ENCODE measurements around the gene SLC16A3.
"Not testable (repeated sequence)": the region's sequence is repeated elsewhere in the genome, so short reads cannot be mapped to it uniquely, and the experiment has no call there.

SLC16A3 gene

DNA sequence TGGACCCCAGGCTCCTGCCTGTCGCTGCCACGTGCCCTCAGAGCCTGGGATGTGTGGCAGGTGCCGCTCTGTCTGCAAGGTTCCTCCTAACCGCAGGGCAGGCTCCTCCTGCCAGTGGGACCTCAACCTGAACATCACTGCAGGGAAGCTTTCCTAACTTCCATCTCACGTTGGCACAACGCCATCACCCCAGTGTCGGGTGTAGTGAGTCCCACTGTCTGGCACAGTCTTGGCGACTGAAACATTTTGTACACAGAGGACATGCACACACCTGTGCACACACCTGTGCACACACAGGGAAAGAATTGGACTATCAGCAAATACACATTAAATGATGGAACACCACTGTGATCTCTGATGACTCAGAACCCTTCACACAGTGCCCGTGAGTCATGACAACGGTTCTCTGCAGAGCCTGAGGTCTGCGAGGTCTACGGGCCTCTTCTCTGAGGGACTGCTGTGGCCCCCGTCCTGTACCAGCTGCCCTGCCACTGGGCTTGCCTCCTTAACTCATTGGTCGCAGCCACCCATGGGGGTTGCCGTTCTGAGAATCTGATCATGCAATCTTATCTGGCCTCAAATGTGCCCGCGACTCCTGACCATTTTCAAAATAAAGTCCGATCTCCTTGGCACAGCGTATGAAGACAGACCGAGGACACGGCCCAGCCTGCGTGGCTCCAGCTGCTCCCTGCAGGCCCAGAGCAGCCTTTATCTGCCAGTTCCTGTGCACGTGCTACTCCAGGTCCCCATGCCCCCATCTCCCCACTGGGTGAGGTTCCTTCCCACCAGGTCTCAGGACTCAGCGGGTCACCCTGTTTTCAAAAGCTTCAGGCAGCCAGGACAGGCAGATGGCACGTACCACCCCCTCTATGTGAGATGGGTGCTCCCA lies 23.8 kb upstream of the SLC16A3 start:
- DNase-seq: peak in 1 of 2 donors; percentile 18

DNA sequence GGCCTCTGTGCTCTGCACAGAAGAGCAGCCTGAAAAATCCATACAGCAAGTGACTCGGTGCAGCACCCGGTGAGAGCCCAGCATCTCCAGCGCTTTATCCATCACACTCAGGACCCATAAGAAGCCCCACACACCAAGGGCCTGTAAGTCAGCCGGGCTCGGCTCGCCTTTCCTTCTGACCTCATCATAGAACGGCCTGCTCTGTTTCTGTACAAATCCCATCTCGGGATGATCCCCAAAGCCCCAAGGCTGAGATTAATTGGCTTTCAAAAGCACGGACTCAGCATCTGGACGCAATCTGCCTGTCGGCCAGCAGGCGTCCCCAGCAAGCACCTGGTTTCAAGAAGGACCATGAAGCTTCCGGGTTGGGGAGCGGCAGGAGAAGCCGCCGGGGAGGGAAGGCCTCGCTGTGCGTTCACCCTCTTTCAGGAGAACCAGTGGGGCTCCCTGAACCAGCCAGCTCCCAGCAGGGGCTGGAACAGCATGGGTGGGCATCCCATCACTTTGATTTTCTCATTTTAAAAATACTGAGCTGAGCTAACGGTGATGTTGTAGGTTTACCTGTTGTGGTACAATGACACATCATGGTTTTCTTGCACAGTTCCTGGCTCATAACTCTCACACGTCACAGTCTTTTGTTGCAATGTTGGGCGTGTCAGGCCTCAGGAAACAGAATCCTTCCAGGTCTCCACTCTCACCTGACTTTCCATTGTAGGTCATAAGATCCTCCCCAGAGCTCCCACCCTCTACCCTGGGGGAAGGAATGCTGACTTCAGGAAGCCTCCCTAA lies 22.9 kb upstream of the SLC16A3 start:
- DNase-seq: peak; percentile 83 to 88

DNA sequence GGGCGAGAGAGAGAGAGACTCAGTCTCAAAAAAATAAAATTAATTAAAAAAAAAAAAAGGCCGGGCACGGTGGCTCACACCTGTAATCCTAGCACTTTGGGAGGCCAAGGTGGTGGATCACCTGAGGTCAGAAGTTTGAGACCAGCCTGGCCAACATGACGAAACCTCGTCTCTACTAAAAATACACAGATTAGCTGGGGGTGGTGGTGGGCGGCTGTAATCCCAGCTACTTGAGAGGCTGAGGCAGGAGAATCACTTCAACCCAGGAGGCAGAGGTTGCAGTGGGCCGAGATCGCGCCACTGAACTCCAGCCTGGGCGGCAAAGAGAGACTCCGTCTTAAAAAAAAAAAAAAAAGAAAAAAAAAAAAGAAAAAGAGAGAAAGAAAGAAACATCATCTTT lies 18.2 kb upstream of the SLC16A3 start:
- not testable (repeated sequence) for DNase-seq

DNA sequence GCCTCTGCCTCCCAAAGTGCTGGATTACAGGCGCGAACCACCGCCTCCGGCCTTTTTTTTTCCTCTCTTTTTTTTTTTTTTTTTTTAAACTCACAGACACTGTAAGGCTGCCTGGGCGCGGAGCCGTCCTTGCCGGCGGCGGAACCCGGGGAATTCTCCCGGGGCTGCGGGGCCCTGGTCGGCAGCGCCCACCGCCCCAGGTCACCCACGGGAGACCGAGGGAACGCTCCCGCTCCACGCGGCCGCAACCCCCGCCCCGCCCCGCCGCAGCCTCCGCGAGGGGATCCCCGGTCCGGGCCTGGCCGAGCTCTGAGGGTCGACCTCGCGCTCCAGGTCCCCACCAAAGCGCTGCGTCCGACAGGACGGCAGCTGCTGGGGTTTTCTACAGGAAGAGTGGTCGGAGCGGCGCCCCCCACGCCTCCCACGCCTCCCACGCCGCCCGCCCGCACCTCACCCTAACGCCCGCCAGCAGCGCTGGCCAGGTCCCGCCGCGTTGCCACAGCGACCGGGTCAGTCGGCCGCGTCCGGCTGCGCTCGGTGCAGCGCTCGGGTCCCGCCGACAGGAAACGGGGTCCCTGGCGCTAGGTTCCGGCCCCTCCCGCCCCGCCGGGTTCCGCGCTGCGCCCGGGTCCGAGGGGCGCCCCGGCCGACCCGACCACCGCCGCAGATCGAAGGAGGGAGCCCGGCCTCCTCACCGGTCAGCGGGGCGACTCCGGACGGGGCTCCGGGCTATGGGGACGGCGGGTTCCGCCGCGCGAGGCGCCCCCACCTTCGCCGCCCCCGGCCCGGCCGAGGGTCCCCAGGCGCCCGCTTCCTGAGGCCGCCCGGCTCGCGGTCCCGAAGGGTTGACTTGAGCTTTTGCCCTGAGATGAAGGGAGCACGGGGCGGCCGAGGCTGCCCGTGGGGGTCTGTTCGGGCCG lies 16.3 kb upstream of the SLC16A3 start, which contains the start of gene CCDC57:
Gene CCDC57, minus strand, starts transcription at position 512 of the 920 bp plus-strand sequence. CDS start 10,898 bp downstream, outside the sequence.
- DNase-seq: peak; percentile 77 to 92

DNA sequence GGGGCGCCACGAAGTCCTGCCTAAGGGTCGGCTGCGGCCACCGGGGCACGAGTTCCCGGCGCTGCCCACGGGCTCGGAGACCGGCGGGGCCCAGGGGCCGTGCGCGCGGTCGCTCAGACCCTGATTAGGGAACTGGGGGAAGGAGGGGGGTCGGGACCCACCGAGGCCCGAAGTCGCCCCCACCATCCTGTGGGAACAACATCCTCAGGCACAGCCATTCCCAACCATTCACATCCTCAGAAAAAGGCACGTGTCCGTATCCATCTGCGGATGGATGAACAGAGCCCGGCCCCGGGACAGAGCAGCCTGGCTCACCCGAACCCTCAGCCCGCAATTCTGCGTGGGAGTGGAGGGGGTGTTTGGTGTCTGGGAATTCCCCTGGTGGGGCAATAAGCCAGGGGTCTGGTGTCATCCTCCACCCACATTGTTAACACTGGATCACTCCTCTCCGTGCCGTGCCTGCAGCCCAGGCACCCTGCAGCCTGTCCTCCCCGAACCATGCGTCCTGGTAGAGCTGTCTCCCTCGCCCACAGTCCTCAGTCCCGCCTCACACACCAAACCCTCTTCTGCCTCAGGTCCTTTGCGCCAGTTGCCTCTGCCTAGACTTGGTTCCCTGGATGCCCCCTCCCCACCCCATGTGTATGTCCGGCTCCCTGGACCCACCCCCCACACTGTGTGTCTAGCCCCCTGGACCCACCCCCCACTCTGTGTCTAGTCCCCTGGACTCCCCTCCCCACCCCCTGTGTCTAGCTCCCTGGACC lies 15.4 kb upstream of the SLC16A3 start:
- peak; percentile 97 to 98 for DNase-seq

DNA sequence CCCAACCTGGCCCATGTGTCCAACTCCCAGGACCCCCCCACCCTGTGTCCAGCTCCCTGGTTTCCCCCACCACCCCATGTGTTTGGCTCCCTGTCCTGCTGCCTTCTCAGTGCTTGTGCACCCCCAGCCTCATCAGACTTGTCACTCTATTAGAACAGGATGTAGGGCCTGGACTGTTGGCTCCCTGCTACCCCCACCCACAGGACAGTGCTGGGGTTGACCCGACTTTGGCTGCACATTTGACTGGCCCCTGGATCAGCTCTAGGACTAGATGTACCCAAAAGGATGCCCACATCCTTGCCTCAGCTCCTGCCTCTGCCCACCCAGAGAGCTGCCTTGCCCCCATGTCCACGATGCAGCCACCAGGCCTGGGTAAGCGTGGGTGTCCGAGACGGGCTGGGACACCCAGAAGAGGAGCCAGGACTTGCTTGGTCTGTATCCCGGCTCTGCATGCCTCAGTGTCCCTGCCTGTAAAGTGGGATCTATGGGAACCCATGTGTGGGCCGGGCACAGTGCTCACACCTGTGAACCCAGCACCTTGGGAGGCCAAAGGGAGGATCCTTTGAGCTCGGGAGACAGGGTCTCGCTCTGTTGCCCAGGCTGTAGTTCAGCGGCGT lies 14.7 kb upstream of the SLC16A3 start:
- DNase-seq: no peak

DNA sequence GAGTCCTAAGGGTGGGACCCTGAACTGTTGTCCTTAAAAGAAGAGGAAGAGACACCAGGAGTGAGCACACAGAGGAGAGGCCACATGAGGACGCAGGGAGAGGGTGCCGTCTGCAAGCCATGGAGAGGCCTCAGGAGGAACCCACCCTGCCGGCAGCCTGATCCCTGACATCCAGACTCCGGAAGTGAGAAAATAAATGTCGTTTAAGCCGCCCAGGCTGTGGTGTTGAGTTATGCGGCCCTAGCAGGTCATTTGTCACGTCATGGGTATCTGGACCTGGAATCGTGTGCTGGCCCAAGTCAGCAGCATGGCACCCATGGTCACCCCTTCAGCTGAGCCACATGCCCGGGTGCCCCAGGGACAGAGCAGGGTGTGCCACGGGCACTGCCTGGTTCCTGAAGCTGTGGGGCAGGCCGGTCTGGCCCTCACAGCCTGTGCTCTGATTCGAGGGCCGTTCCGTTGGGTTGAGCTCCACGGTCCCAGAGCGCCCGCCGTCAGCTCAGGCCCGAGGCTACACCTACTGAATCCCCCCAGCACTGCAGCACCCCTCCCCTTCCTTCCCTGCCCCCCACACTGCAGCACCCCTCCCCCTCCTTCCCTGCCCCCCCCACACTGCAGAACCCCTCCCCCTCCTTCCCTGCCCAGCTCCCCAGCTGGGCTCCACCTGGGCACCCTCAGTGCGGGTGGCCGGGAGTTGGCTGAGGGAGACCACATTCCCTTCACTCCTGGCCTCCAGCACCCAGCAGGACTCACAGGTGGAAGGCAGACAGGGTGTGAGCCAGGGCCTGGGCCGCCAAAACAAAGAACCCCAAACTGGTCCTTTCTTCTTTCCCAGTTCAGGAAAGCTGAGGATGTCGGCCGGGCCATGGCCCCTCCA lies 13.5 kb upstream of the SLC16A3 start:
- peak; percentile 71 to 80 for DNase-seq

DNA sequence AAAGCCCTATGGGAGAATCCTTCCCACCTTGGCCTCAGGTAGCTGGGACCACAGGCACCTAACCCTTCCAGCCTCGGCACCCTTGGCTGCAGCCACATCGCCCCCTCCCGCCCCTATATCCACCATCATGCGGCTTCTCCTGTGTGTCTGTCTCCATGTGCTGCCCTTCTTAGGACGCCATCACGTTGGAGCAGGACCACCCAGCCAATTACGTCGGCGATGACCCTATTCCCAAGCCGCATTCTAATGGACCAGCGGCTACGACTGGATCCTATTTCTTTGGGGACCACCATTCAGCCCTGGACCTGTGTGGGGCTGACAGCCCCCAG lies 12.9 kb upstream of the SLC16A3 start:
- no peak for DNase-seq

DNA sequence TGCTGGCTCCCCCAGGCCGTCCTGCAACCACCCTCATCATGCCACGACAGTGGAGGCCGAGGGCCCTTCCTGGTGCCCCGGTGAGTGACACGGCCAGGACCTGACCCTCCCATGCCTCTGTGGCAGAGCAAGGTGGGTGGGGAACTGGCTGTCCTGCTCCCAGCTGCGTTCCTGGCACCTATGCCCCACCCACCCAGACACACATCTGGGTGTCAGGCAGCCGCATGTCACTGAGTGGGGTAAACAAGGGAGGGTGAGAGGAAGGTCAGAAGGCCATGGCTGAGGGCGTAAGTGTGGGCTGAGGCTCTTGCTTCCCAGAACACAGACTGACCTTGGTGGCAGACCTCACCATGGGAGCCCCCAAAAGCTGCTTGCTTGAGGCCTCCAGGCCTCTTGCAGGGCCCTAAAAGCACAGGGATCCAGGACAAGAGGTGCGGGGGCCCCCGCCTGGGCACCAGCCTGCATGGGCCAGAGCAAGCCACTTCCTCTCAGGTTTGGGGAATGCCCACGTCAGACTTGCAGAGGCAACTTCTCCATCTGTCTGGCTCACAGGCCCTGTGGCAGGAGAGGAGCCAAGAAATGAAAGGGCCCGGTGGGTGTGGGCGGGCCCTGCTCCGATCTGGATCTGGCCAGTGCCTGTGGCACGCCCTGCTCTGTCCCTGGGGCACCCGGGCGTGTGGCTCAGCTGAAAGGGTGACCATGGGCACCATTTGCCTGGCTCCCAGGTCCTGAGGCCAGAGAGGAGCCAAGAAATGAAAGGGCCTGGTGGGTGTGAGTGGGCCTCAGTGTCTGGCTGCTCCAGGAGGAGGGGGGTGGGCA lies 12.3 kb upstream of the SLC16A3 start:
- peak; percentile 99 for DNase-seq

DNA sequence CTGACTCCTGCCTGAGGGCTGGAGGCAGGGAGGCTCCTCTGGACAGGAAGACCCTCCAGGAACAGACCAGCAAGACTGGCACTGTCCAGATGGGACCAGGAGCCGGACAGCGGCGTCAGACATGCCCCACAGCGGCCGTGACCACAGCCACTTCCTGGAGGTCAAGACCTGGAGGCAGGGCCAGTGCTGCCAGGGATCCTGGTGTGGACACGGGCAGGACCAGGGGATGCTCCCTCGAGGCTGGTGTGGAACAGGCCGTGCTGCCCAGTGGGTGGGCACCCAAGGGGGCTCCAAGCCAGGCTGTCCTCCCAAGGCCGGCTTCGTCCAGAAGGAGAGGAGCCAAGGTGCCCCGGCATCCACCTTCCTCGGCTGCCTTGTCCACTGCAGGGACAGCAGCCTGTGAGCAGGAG lies 11.7 kb upstream of the SLC16A3 start:
- peak; percentile 35 to 48 for DNase-seq

DNA sequence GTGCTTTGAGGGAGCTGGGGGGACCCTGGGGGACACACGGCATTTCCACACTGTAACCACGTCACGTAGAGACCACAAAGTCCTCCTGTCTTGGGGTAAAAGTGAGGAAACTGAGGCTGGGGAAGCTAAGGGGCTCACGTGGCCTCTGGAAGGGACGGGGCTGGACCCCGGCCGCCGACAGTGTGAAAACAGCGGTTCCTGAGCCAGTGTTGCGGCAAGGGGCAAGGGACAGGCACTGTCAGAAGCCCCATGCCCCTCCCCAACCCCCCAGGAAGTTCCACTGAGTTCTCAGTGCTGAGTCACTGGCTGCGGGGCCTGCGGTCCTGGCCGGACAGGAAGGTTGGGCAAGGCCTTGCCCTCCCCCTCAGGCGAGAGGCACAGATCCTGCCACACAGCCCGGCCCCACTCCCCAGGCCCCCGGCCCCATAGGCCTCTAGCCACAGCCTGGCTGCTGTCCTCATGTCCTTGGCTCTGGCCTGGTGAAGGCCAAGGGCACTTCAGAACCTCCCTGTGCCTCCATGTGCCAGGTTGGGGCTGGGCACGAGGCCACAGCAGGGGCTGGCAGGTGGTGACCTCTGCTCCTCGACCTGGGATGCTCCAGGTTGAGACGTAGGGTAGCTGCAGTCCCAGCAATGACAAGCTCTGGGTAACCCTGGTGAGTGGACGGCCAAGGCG lies 11.2 kb upstream of the SLC16A3 start:
- DNase-seq: peak; percentile 81 to 86

DNA sequence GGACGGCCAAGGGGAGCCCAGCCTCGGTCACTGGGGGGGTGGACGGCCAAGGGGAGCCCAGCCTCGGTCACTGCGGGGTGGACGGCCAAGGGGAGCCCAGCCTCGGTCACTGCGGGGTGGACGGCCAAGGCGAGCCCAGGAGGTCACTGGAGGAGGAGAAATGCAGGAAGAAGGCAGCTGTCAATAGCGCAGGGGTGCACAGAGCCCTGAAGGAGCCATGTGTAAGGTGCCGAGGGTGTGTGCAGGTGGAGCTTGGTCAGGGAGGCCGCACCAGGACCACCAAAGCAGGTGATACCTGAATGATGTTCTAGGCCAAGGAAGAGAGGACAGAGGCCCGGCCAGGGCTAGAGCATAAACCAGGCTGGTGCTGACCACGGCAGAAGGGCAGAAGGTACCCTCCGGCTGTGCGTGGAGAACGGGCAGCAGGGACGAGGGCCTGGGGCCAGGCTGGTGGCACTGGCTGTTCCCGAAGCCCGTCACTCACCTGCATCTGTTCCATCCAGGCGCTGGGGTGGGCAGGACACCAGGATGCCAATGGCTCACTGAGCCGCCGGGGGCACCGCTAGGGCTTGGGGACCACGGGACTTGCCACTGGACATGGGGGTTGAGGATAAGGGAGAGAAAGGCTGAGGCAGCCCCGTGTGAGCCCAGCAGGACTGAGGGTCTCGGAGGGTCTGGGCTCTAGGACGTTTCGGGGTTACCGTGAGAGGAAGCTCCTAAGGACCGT lies 10.3 kb upstream of the SLC16A3 start:
- no peak for DNase-seq

DNA sequence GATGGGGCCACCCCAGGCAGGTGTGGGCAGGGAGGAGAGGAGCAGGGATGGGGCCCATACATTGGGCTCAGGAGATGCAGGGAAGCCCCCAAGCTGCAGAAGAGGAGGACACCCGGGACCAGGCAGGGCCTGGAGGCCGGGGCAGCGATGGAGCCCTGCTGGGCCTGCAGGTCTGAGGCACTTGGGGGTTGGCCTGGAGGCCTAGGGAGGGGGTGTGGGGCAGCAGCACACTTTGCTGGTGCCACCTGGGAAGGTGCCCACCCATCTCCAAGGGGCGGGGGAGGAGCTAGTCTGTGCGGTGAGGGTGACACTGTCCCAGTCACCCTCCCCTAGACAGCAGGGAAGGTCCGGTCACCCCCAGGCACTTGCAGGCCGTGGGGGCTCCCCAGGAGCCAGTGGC lies 9.8 kb upstream of the SLC16A3 start:
- DNase-seq: no peak

DNA sequence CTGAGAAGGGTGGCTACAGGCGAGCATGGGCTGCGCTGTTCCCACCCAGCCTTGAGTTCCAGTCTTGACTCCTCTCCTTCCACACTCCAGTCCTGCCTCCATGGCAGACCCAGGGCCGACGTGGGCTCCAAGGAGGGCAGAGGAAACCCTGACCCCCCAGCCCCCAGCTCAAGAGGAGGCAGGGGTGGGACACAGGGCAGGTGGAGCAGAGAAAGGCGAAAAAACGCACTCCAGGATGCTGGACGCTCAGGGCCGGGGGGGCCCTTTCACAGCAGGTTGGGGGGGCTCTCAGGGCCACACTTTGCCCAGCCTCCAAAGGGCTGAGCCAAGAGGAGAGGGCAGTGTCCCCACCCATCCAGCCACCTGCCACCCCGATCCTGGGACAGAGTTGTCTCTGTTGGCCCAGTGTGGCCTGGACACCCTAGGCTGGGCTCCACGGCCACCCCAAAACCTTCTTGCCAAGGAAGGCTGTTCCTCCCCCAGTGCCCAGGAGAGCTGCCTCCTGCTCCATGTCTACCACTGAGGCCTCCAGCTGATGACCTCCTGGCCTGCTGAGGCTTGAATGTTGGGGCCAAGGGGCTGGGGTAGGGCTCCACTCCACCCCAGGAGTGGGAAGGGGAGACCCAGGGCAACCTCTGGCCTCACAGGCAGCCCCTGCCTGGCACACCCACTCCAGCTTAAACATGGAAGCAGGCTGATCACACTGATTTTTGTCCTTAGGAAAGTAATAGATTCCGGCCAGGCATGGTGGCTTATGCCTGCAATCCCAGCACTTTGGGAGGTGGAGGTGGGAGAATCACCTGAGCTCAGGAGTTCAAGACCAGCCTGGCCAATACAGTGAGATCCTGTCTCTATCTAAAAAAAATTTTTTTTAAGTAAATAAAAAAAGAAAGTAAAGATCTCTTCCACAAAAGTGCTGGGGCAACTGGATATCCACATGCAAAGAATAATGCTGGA lies 8.8 kb upstream of the SLC16A3 start:
- DNase-seq: no peak

DNA sequence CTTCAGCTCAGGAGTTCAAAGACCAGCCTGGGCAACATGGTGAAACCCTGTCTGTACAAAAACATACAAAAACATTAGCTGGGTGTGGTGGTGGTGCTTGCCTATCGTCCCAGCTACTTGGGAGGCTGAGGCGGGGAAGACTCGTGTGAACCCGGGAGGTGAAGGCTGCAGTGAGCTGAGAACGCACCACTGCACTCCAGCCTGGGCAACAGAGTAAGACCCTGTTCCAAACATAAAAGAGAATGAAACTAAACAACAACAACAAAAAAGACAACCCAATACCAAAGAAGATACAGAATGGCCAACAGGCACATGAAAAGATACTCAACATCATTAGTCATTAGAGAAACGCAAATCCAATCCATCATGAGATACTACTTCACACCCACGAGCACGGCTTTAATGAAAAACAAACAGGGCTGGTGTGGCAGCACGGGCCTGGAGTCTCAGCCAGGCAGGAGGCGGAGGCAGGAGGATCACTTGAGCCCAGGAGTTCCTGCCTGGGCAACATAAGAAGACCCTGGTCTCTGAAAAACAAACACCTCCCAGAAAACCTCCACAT lies 7.4 kb upstream of the SLC16A3 start:
- no peak for DNase-seq

DNA sequence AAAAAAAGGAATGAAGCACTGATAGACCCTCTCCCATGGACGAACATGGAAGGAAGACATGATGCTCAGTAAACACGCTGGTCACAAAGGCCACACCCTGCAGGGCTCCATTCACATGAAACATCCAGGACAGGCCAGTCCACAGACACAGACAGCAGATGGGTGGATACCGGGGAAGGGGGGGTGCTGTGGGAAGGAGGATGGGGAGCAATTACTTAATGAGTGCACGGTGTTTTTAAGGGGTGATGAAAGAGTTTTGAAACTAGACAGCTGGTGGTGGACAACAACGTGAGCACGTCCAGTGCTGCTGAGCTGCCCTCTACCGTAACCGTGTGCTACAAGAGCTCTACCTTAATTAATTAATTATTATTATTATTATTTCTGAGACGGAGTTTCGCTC lies 6.0 kb upstream of the SLC16A3 start:
- peak; percentile 48 to 49 for DNase-seq

DNA sequence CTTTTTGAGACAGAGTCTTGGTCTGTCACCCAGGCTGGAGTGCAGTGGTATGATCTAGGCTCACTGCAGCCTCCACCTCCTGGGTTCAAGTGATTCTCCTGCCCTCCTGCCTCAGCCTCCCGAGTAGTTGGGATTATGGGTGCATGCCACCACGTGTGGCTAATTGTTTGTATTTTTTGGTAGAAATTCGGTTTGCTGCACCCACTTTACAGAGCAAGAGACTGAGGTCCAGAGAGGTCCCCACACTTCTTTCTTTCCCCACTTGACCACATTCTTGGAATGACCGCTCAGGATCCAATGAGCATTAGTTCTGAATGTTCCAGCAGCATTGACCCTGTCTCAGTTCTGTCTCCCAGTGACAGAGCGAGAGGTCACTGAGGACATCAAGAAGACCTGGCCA lies 5.3 kb upstream of the SLC16A3 start:
- DNase-seq: no peak

Measured in inflammatory macrophage (primary cell).